ENCODE measurements around the gene SYTL3.
"Not testable (repeated sequence)": the region's sequence is repeated elsewhere in the genome, so short reads cannot be mapped to it uniquely, and the experiment has no call there.

The SYTL3 gene

GRCh38 chr6:158627940-158628211 is 22.0 kb upstream of the SYTL3 start:
- H3K27ac Mint-ChIP-seq: peak overlapping the region; percentile 53
- peaks cover 24% of the 10 kb centered on the region for H3K4me1 Mint-ChIP-seq
- no peak overlapping the region for H3K4me3 Mint-ChIP-seq
- no peaks in the 10 kb centered on the region for H3K9me3 Mint-ChIP-seq
- no peak for DNase-seq
- no peaks in the 10 kb centered on the region for H3K27me3 Mint-ChIP-seq
- CTCF ChIA-PET: interaction anchor here (1.0 to 4.6 kb wide), 3 partner anchors 34 to 407 kb away, joined by 3 to 30 read pairs (median 4); no protein-coding TSS in a partner anchor
- peaks cover 63% of the 10 kb centered on the region for H3K36me3 Mint-ChIP-seq

GRCh38 chr6:158628542-158628941 is 21.3 kb upstream of the SYTL3 start:
- Mint-ChIP-seq H3K4me1 (peaks cover 27% of the 10 kb centered on the region), H3K27me3 (no peaks in the 10 kb centered on the region), H3K9me3 (no peaks in the 10 kb centered on the region), H3K4me3 (no peak overlapping the region), H3K27ac (no peak overlapping the region), H3K36me3 (peaks cover 64% of the 10 kb centered on the region)
- no peak for DNase-seq
- CTCF ChIA-PET: interaction anchor here (0.9 to 4.6 kb wide), 4 partner anchors 33 to 408 kb away, joined by 3 to 30 read pairs (median 4); no protein-coding TSS in a partner anchor

GRCh38 chr6:158629367-158630221 is 20.3 kb upstream of the SYTL3 start:
- Mint-ChIP-seq H3K4me3 (no peak overlapping the region), H3K9me3 (no peaks in the 10 kb centered on the region), H3K27ac (peak overlapping the region; percentile 38), H3K27me3 (no peaks in the 10 kb centered on the region), H3K36me3 (peaks cover 63% of the 10 kb centered on the region), H3K4me1 (peaks cover 30% of the 10 kb centered on the region)
- CTCF ChIA-PET: interaction anchor here (0.9 to 4.6 kb wide), 4 partner anchors 32 to 416 kb away, joined by 3 to 30 read pairs (median 3); no protein-coding TSS in a partner anchor
- DNase-seq: peak; percentile 49

- H3K4me1 Mint-ChIP-seq: peaks cover 42% of the 10 kb centered on the region
Observed at GRCh38 chr6:158630938-158631616, 18.8 kb upstream of the SYTL3 start.

GRCh38 chr6:158631678-158632537 is 17.9 kb upstream of the SYTL3 start:
- DNase-seq: no peak
- peaks cover 70% of the 10 kb centered on the region for H3K36me3 Mint-ChIP-seq
- peak overlapping the region; percentile 78 for H3K27ac Mint-ChIP-seq
- H3K4me1 Mint-ChIP-seq: peaks cover 51% of the 10 kb centered on the region
- no peaks in the 10 kb centered on the region for H3K27me3 Mint-ChIP-seq
- CTCF ChIA-PET: interaction anchor here (1.0 to 4.6 kb wide), 2 partner anchors 28 to 59 kb away, joined by 3 to 30 read pairs; no protein-coding TSS in a partner anchor
- no peaks in the 10 kb centered on the region for H3K9me3 Mint-ChIP-seq
- no peak overlapping the region for H3K4me3 Mint-ChIP-seq

More at GRCh38 chr6:158630938-158631616, 18.8 kb upstream of the SYTL3 start:
- peak overlapping the region; percentile 28 for H3K27ac Mint-ChIP-seq
- peaks cover 66% of the 10 kb centered on the region for H3K36me3 Mint-ChIP-seq
- no peak for DNase-seq
- no peaks in the 10 kb centered on the region for H3K9me3 Mint-ChIP-seq
- no peak overlapping the region for H3K4me3 Mint-ChIP-seq
- H3K27me3 Mint-ChIP-seq: no peaks in the 10 kb centered on the region
- CTCF ChIA-PET: interaction anchor here (0.5 to 4.6 kb wide), 5 partner anchors 8 to 417 kb away, joined by 3 to 30 read pairs (median 3); no protein-coding TSS in a partner anchor

GRCh38 chr6:158632538-158633119 is 17.2 kb upstream of the SYTL3 start:
- H3K27ac Mint-ChIP-seq: peak overlapping the region; percentile 78
- not testable (repeated sequence) for H3K27me3 Mint-ChIP-seq, H3K9me3 Mint-ChIP-seq, H3K4me3 Mint-ChIP-seq, DNase-seq
- CTCF ChIA-PET: interaction anchor here (1.0 kb wide), 1 partner anchor 27 kb away, joined by 3 read pairs; no protein-coding TSS in a partner anchor
- peaks cover 70% of the 10 kb centered on the region for H3K36me3 Mint-ChIP-seq
- H3K4me1 Mint-ChIP-seq: peaks cover 58% of the 10 kb centered on the region

GRCh38 chr6:158633127-158633526 is 16.7 kb upstream of the SYTL3 start:
- Mint-ChIP-seq H3K4me3 (no peak overlapping the region), H3K4me1 (peaks cover 59% of the 10 kb centered on the region), H3K36me3 (peaks cover 66% of the 10 kb centered on the region), H3K27me3 (no peaks in the 10 kb centered on the region), H3K9me3 (no peaks in the 10 kb centered on the region), H3K27ac (peak overlapping the region; percentile 58)
- no peak for DNase-seq
- CTCF ChIA-PET: interaction anchor here (1.0 kb wide), 1 partner anchor 27 kb away, joined by 3 read pairs; no protein-coding TSS in a partner anchor

- Mint-ChIP-seq H3K36me3 (peaks cover 70% of the 10 kb centered on the region), H3K27me3 (no peaks in the 10 kb centered on the region), H3K27ac (peak overlapping the region; percentile 85), H3K4me1 (peaks cover 64% of the 10 kb centered on the region), H3K4me3 (no peak overlapping the region), H3K9me3 (no peaks in the 10 kb centered on the region)
- DNase-seq: no peak
- CTCF ChIA-PET: interaction anchor here (0.6 to 0.7 kb wide), 2 partner anchors 26 to 420 kb away, joined by 3 to 4 read pairs; no protein-coding TSS in a partner anchor
Observed at GRCh38 chr6:158634695-158635426, 15.0 kb upstream of the SYTL3 start.

- Mint-ChIP-seq H3K27ac (peak overlapping the region; percentile 85), H3K9me3 (no peaks in the 10 kb centered on the region), H3K4me3 (no peak overlapping the region), H3K27me3 (no peaks in the 10 kb centered on the region), H3K36me3 (peaks cover 74% of the 10 kb centered on the region), H3K4me1 (peaks cover 69% of the 10 kb centered on the region)
- CTCF ChIA-PET: interaction anchor here (0.6 kb wide), 1 partner anchor 450 kb away, joined by 3 read pairs; no protein-coding TSS in a partner anchor
- DNase-seq: no peak
Observed at GRCh38 chr6:158635427-158636073, 14.3 kb upstream of the SYTL3 start.

- Mint-ChIP-seq H3K36me3 (peaks cover 72% of the 10 kb centered on the region), H3K4me1 (peaks cover 69% of the 10 kb centered on the region), H3K9me3 (no peaks in the 10 kb centered on the region), H3K27ac (peak overlapping the region; percentile 79), H3K4me3 (no peak overlapping the region), H3K27me3 (no peaks in the 10 kb centered on the region)
- DNase-seq: no peak
- CTCF ChIA-PET: interaction anchor here (1.5 kb wide), 1 partner anchor 422 kb away, joined by 3 read pairs; no protein-coding TSS in a partner anchor
Observed at GRCh38 chr6:158636778-158637177, 13.1 kb upstream of the SYTL3 start.

GRCh38 chr6:158638324-158638854 is 11.5 kb upstream of the SYTL3 start:
- Mint-ChIP-seq H3K36me3 (peaks cover 71% of the 10 kb centered on the region), H3K4me3 (no peak overlapping the region), H3K4me1 (peaks cover 76% of the 10 kb centered on the region), H3K9me3 (no peaks in the 10 kb centered on the region), H3K27ac (no peak overlapping the region), H3K27me3 (no peaks in the 10 kb centered on the region)
- CTCF ChIA-PET: interaction anchor here (1.1 to 1.5 kb wide), 3 partner anchors 13 to 53 kb away, joined by 3 to 4 read pairs (median 3); no protein-coding TSS in a partner anchor
- DNase-seq: no peak

GRCh38 chr6:158639056-158639455 is 10.8 kb upstream of the SYTL3 start:
- Mint-ChIP-seq H3K9me3 (no peaks in the 10 kb centered on the region), H3K4me1 (peaks cover 78% of the 10 kb centered on the region), H3K36me3 (peaks cover 73% of the 10 kb centered on the region), H3K27ac (peak overlapping the region; percentile 60), H3K4me3 (no peak overlapping the region), H3K27me3 (no peaks in the 10 kb centered on the region)
- CTCF ChIA-PET: interaction anchor here (0.9 to 1.5 kb wide), 3 partner anchors 8 to 52 kb away, joined by 3 to 4 read pairs (median 3); no protein-coding TSS in a partner anchor
- no peak for DNase-seq
